ENCODE measurements around the gene ELMOD1.
"Not testable (repeated sequence)": the region's sequence is repeated elsewhere in the genome, so short reads cannot be mapped to it uniquely, and the experiment has no call there.

ELMOD1 gene

GRCh38 chr11:107590460-107591377 is at the start of gene ELMOD1:
Gene ELMOD1, plus strand, starts transcription at chr11:107591147. Its CDS starts 27,043 bp downstream, at chr11:107618190.
- DNase-seq: peak; percentile 18

DNA sequence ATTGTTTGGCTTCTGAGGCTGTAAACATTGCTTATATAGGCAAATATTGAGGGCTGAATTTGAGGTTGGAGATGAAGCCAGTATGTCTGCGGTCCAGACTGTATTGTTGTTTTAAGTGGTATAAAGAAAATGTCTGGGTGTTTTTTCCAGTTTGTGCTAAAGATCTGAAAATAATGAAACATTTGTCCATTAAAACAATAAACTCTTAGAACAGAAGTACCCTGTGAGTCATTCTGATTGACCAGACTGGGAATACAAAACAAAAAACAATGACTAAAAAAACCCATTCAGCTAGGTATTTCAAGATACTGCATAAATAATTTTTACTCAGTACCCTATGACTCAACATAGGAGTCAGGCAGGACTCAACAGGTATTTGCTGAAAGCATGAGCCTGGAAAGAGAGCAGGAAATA is 45.8 kb upstream of the ELMOD1 start:
- DNase-seq: no peak

- DNase-seq: no peak
Measured at GRCh38 chr11:107547961-107548360, 43.0 kb upstream of the ELMOD1 start.

DNA sequence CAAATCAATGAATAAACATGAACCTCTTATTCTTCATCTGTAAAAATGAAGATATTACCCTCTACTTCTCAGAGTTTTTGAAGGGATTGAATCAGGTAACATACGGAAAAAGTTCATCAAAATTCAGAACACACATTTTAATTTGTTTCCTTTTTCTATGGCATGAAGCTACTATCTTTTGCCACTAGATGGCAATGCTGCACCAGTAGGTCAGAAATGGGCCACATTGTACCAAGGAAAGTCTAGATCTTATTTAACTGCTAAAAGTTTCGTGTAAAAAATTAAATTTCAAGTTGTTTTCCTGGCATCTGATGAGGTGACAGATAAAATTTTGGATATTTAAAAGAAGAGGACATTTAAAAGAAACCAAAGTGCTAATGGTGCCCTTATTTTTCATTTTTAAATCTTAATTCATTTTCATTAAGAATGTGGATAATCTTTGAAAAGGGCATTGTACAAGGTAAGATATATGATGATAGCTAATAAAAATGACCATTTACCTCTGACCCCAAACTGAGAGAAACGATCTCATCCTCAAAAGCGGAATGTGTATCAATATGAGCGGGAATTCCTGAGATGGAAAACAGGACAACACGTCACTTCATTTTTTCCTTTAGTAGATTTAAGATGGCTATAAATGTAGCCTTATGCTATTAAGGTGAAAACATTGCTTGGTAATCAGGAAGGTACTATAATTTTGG is 41.5 kb upstream of the ELMOD1 start:
- DNase-seq: no peak

GRCh38 chr11:107549954-107550285 is 41.0 kb upstream of the ELMOD1 start:
- DNase-seq: no peak

GRCh38 chr11:107550304-107550703 is 40.6 kb upstream of the ELMOD1 start:
- DNase-seq: no peak

DNA sequence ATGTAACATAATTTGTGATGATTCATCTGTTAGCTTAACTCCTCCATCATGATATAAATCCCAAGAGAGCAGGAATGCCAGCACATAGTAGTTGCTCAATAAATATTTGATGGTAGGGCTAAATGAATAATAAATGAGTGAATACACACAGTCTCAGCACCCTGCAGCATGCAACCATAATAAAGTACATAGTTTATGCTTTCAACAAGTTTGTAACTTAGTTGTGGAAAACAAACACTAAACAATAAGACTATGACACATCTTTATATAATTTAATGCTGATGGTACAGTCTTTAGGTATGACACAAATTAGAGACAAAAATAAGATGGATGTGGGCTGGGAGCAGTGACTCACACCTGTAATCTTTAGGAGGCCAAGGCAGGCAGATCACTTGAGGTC is 29.3 kb upstream of the ELMOD1 start:
- no peak for DNase-seq

- DNase-seq: no peak
Measured at GRCh38 chr11:107562647-107563208, 28.2 kb upstream of the ELMOD1 start.

- DNase-seq: peak; percentile 24
Measured at GRCh38 chr11:107563702-107564101, 27.2 kb upstream of the ELMOD1 start.

- no peak for DNase-seq
Measured at GRCh38 chr11:107564877-107565218, 26.1 kb upstream of the ELMOD1 start.

DNA sequence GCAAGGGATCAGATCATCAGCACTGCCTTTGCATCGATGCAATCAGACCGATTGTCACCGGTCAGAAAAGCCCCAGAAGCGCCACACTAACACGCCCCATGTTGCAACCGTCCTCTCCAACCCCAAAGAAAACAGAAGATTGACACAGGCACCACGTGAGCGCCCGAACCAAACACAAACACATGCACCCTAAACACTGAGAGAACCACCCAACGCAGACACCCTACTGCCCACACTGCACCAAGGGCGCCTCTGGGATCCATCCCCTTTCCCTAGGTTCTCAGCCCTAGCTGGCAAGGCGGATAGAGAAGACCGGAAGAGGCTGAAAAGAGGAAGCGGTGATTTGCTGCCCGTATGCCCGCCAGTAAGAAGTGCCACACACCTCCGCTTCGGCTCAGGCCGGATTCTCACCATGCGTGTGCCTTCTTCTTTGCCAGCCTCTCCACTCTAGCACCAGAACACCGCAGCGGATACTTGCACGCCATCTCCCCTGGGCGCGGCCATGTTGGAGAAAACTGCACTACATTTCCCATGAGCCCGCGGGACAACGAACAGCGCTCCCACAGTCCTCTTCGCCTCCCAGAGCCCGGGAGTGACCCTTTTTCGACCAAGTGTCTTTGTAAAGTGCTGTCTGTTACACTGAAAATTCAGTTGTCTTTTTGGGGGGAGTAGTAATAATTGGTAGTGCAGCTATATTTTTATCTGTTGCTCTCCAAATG is 25.6 kb upstream of the ELMOD1 start, which contains the start of gene ALKBH8:
ALKBH8 (minus strand) TSS at position 517 of the 719 bp plus-strand sequence. CDS start 4,842 bp downstream, outside the sequence.
- peak; percentile 79 for DNase-seq

- not testable (repeated sequence) for DNase-seq
Measured at GRCh38 chr11:107565955-107566501, 24.9 kb upstream of the ELMOD1 start.

- no peak for DNase-seq
Measured at GRCh38 chr11:107566569-107566968, 24.4 kb upstream of the ELMOD1 start.

- DNase-seq: no peak
Measured at GRCh38 chr11:107567739-107568335, 23.1 kb upstream of the ELMOD1 start.

GRCh38 chr11:107570015-107570414 is 20.9 kb upstream of the ELMOD1 start:
- no peak for DNase-seq

GRCh38 chr11:107573438-107573837 is 17.5 kb upstream of the ELMOD1 start:
- DNase-seq: no peak

DNA sequence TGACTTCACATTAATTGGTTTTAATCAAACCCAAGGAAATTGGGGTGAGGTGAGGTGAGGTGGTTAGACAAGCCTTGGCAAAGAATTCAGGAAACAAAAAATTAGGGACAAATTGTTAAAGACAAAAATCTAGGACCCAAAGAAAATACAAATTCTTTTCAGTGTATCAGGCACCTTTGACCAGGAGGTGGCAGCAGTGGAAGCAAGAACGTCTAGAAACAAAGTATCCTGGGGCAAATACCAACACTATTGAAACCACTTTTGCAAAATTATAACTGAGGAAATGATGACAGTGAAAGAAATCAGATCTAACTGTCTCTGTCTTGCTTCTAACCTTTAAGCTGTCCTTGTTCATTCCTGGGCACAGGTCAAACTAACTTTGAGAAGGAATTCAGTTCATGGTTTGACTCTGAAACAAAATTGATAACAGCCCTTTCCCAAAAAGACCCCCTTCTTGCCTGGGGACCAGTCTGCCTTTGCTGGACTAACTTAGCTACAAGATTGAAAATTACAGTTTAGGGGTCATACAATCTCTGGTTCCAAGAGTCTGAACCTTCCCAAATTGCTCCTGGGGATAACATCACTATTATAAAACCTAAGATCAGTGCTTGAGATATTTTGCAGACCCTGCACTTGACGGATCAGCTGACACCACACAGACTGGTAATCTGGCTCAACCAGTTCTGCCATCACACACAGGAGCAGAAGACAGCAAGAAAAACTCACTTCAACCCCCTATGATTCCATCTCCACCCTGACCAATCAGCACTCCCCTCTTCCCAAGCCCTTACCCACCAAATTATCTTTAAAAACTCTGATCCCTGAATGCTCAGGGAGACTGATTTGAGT is 14.2 kb upstream of the ELMOD1 start:
- peak; percentile 9 for DNase-seq

DNA sequence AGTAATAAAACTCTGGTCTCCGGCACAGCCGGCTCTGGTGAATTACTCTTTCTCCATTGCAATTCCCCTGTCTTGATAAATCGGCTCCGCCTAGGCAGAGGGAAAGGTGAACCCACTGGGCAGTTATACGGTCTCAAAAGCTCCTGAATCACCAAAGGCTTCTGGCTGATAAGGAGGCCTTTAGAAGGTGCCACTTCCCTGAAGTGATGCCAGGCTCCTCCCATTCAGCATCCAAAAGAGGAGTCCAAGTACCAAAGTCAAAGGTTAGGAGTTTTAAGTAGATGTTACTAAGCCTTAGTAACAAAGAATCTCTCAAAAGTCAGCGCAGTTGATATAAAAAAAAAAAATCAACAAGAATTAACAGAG is 13.6 kb upstream of the ELMOD1 start:
- no peak for DNase-seq

DNA sequence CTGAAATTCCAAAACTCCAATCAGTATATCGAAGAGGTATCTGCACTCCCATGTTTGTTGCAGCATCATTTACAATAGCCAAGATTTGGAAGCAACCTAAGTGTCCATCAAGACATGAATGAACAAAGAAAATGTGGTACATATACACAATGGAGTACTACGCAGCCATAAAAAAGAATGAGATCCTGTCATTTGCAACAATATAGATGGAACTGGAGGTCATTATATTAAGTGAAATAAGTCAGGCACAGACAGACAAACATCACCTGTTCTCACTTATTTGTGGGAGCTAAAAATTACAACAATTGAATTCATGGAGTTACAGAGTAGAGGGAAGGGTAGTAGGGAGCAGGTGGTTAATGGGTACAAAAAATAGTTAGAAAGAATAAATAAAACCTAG is 11.8 kb upstream of the ELMOD1 start:
- not testable (repeated sequence) for DNase-seq

DNA sequence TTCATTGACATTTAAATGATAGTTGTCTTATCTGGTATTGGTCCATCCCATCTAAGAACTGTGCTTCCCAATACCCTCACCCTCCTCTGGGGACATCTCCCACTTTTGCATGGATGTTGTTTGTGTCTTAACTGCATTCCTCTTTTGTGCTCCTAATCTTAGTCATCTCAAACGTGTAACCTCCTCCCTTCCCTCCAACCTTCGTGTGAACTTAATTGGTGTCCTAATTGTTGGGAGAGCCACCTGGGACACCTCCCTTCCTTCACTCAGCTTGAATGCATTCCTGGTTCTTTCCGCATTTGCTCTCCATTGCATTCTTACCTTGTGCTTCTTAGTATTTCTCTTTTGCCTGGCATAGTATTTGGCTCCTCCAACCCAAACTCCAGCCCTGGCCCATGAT is 9.8 kb upstream of the ELMOD1 start:
- DNase-seq: no peak

GRCh38 chr11:107583629-107584195 is 7.2 kb upstream of the ELMOD1 start:
- no peak for DNase-seq
